Measurements from ENCODE around the gene TRIM33.

- TF ChIP-seq CTCF (IDR thresholded peaks at IDR 0.05), result no peak
- TF ChIP-seq POLR2A (IDR thresholded peaks at IDR 0.05), result no peak
These were observed 550 bp downstream of the TRIM33 start for GRCh38 chr1:114510274-114511031.
